A673 (cell line): ENCODE measurements around the gene FAM98C. TPM values are rescaled to one million over a fixed set of nuclear protein-coding genes. Genes with fewer than 3 reads are reported as not detected.

Experiments used
- BruUV-seq: library from RNA; stranded (reverse); fragments of 400-500 nt; replicated peaks from 2 replicates; lab custom pipeline; 2021; lab: Mats Ljungman, UMichigan
- CTCF ChIA-PET: fragments of 300-600 bp; sonication (Branson Sonifier 250); formaldehyde crosslinking; loops from one replicate; lab custom pipeline; 2022; ENCODE audit warnings: antibody characterized with exemption; lab: Charles Lee
- POLR2A ChIA-PET: fragments of 300-600 bp; sonication (Branson Sonifier 250); formaldehyde crosslinking; loops from one replicate; lab custom pipeline; 2022; ENCODE audit warnings: antibody characterized with exemption; ENCODE audit not compliant: low non-redundant PET; lab: Charles Lee
- DNase-seq: peaks from one replicate; pipeline ENCODE4 v3.0.0-alpha.2; 2015; ENCODE audit warnings: low spot score
- H3K27ac ChIP-seq: fragments of 200-600 bp; sonication (generic); 2 replicates; pipeline ENCODE4 v1.5.1; 2016; ENCODE audit warnings: mixed run types, low read depth, mild to moderate bottlenecking, mixed read lengths, antibody characterized with exemption, low read length; ENCODE audit not compliant: poor library complexity, severe bottlenecking
- H3K27me3 ChIP-seq: fragments of 200-600 bp; sonication (generic); replicated peaks from 2 replicates; pipeline ENCODE4 v1.6.1; 2017; ENCODE audit warnings: mixed run types, low read depth, mild to moderate bottlenecking, mixed read lengths, antibody characterized with exemption, low read length; ENCODE audit not compliant: insufficient read depth, poor library complexity
- H3K36me3 ChIP-seq: fragments of 200-600 bp; sonication (generic); 2 replicates; pipeline ENCODE4 v1.6.1; 2016; ENCODE audit warnings: mixed run types, mild to moderate bottlenecking, mixed read lengths, antibody characterized with exemption, low read length; ENCODE audit not compliant: insufficient read depth, poor library complexity, severe bottlenecking
- H3K4me1 ChIP-seq: fragments of 200-600 bp; sonication (generic); 2 replicates; pipeline ENCODE4 v1.6.1; 2017; ENCODE audit warnings: mixed run types, mild to moderate bottlenecking, mixed read lengths, antibody characterized with exemption, low read length; ENCODE audit not compliant: insufficient read depth, poor library complexity, severe bottlenecking
- H3K4me3 ChIP-seq: fragments of 200-600 bp; sonication (generic); 2 replicates; pipeline ENCODE4 v1.5.1; 2016; ENCODE audit warnings: low read depth, mixed run types, mild to moderate bottlenecking, mixed read lengths, low read length; ENCODE audit not compliant: poor library complexity, severe bottlenecking
- H3K9me3 ChIP-seq: fragments of 200-600 bp; sonication (generic); 2 replicates; pipeline ENCODE4 v1.6.1; 2016; ENCODE audit warnings: mixed run types, low read depth, mild to moderate bottlenecking, mixed read lengths, antibody characterized with exemption, low read length; ENCODE audit not compliant: poor library complexity, severe bottlenecking
- CTCF ChIP-seq: fragments of 300-800, 200-600 bp; sonication (generic); conservative IDR thresholded peaks from 2 replicates; pipeline ENCODE4 v1.5.1; 2017; ENCODE audit warnings: low read depth, mild to moderate bottlenecking, antibody characterized with exemption, low read length, moderate library complexity, mixed read lengths
- EZH2 ChIP-seq: fragments of 200-600 bp; sonication (generic); IDR thresholded peaks from 2 replicates; pipeline ENCODE4 v1.6.1; 2017; ENCODE audit warnings: borderline replicate concordance, low read depth, mild to moderate bottlenecking, mixed read lengths, antibody characterized with exemption, low read length; ENCODE audit not compliant: poor library complexity, severe bottlenecking
- intact Hi-C: fragments of 100-400 bp; cut with micrococcal nuclease; formaldehyde crosslinking; loops from one replicate; pipeline ENCODE4 v1.10.0; 2022; ENCODE audit not compliant: unreplicated experiment
- total RNA-seq: library from RNA; stranded (reverse); gene quantifications from 2 replicates; pipeline ENCODE4 v1.2.3, GENCODE V29; 2021

Gene FAM98C
- total RNA-seq, 1 experiment from 2014 or later: 11.8 TPM

GRCh38 chr19:38451629-38452028 lies 48.7 kb downstream of the FAM98C start:
- H3K9me3 ChIP-seq: no peaks in the 10 kb centered on the region
- intact Hi-C loops: no loop called here
- no peak overlapping the region for H3K27ac ChIP-seq
- CTCF ChIA-PET: no interaction called here
- POLR2A ChIA-PET: no interaction called here
- no peak for TF ChIP-seq EZH2
- TF ChIP-seq CTCF: no peak
- H3K27me3 ChIP-seq: no peaks in the 10 kb centered on the region
- H3K4me1 ChIP-seq: no peaks in the 10 kb centered on the region
- no peaks in the 10 kb centered on the region for H3K36me3 ChIP-seq
- no TSS peak for BruUV-seq
- no peak for DNase-seq
- H3K4me3 ChIP-seq: no peak overlapping the region

GRCh38 chr19:38452430-38453366 lies 49.8 kb downstream of the FAM98C start:
- DNase-seq: peak; percentile 38
- CTCF ChIA-PET: no interaction called here
- intact Hi-C loops: no loop called here
- Histone ChIP-seq H3K27ac (no peak overlapping the region), H3K27me3 (no peaks in the 10 kb centered on the region), H3K4me3 (no peak overlapping the region), H3K4me1 (no peaks in the 10 kb centered on the region), H3K9me3 (no peaks in the 10 kb centered on the region), H3K36me3 (no peaks in the 10 kb centered on the region)
- BruUV-seq: no TSS peak
- POLR2A ChIA-PET: no interaction called here
- TF ChIP-seq EZH2 (no peak), CTCF (no peak)

GRCh38 chr19:38453596-38453995 lies 50.7 kb downstream of the FAM98C start:
- no peaks in the 10 kb centered on the region for H3K27me3 ChIP-seq
- DNase-seq: no peak
- no peaks in the 10 kb centered on the region for H3K4me1 ChIP-seq
- POLR2A ChIA-PET: no interaction called here
- H3K27ac ChIP-seq: no peak overlapping the region
- TF ChIP-seq EZH2: no peak
- no peak for TF ChIP-seq CTCF
- intact Hi-C loops: no loop called here
- H3K36me3 ChIP-seq: no peaks in the 10 kb centered on the region
- CTCF ChIA-PET: no interaction called here
- H3K9me3 ChIP-seq: no peaks in the 10 kb centered on the region
- BruUV-seq: no TSS peak
- no peak overlapping the region for H3K4me3 ChIP-seq
